NCI-H2227 (cell line): ENCODE measurements around the gene RARA.
"Not testable (repeated sequence)": the region's sequence is repeated elsewhere in the genome, so short reads cannot be mapped to it uniquely, and the experiment has no call there.

Source experiments
- DNase-seq: peaks from one replicate; lab custom pipeline; 2025; ENCODE audit not compliant: unreplicated experiment; lab: John Stamatoyannopoulos, UW

The RARA gene

GRCh38 chr17:40356990-40357881, 48.3 kb downstream of the RARA start:
- no peak for DNase-seq

DNA sequence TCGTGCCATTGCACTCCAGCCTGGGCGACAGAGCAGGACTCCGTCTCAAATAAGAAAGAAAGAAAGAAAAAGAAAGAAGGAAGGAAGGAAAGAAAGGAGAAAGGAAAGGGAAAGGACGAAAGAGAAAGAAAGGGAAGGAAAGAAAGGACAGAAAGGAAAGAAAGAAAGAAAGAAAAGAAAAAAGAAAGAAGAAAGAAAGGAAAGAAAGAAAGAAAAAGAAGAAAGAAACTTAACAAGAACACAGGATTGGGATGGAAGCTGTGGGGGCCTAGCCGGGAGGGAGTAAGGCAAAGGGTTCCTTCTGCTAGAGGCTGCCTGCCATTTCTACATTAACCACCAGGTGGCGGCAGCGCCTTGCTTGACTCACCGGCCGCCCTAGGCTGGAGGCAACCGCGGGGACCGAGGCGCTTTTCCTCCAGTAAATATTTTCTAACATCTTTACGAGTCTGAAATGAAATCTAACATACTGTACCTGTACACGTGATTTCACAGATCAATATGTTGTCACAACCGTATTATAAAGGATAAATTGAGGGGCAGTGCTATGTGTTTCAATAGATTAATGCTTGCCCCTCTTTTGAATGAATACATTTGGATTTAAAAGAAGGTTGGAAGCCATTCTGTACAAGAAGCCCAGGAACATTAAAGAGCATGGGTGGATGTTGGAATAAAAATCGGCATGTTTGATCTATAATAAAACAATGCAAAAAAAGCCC, 49.5 kb downstream of the RARA start:
- peak; percentile 94 for DNase-seq

GRCh38 chr17:40360091-40360490, 51.1 kb downstream of the RARA start:
- DNase-seq = no peak

DNA sequence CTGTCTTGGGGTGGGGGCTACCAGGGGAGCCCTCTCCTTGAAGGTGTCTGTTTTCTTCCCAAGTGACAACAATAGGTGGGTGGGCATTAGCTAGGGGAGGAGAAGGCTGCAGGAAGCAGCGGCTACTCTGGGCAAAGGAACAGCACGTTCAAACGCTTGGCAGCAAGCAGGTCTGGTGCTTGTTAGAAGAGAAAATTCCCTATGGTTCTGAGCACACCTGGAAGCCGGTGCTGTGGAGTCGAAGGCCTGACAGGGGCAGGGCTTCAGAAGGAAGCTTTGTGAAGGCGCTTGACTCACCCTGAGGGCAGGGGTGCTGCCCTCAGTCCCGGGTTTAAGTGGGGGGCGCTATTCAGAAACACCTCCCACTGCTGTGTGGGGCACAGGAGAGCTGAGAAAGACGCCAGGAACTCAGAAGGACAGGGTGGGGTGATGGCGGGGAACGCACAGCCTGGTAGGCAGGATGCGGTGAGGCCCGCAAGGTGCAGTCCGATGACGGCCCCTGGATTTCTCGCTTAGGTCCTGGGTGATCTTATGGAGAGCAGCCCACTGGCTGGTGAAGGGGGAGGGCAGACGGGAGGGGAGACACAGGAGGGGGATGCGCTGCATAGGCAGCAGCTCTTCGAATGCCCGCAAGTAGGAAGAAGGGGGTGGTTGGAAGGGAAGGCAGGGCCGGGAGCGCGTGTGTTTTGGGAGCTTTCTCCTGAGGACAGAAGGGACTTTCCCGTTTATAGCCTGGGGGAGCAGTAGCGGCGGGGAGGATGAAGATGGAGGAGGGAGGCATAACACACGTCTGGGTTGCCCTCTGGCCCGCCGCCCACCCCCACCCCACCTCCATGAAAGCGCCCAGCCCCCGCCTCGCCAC, 52.3 kb downstream of the RARA start:
- no peak for DNase-seq

DNA sequence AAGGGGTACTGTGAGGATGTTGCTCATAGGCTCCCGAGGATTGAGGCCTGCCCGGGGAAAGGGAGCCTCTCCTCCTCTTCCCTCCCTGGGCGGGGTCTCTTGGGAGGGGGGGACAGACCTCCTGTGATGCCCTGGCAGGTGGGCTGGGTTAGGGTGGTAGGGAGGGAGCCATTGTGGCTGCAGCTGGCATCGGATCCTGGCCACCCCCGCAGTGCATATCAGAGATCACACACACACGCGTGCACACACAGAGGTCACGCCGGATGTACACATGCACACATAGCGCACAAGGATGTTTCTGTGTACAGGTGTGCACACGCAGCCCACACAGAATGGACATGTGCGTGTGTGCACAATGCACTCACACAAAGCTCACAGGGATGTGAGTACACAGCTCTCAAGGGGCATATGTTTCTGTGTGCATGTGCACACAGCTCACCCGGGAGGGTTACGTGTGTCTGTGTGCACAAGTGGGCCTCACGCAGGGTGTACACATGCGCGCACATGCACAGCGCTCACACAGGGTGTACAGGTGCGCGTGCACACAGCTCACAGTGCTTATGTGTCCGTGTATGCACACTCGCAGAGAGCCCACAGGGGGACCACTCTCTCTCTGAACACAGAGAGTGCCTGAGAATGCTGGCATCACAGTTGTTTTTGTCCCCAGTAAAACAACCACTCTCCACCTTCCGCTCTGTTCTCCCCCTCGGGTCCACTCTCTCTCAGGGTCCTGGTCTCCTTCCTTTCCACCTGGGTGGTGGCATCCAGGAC, 53.1 kb downstream of the RARA start:
- DNase-seq = peak; percentile 57

DNA sequence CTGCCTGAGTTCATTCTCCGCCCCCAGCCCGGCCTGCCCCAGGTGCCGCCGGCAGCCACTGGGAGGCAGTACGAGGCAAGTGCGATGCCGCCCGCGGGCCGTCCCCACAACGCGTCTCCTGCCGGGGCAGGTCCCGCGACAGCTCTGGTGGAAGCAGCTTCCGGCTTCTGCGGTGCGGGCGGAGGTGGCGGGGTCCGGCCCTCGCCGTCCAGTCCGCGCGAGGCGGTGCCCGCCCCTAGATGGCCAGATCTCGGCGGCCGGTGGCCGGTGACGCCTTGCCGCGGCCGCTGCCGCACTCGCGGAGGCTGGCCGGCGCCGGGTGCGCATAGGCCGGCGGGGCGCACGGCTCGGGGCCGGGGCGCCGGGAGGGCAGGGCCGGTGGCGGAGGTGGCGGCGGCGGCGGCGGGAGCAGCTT, 53.7 kb downstream of the RARA start:
- DNase-seq = peak; percentile 82

- peak; percentile 66 for DNase-seq
Observed at GRCh38 chr17:40363111-40363827, 54.3 kb downstream of the RARA start.

DNA sequence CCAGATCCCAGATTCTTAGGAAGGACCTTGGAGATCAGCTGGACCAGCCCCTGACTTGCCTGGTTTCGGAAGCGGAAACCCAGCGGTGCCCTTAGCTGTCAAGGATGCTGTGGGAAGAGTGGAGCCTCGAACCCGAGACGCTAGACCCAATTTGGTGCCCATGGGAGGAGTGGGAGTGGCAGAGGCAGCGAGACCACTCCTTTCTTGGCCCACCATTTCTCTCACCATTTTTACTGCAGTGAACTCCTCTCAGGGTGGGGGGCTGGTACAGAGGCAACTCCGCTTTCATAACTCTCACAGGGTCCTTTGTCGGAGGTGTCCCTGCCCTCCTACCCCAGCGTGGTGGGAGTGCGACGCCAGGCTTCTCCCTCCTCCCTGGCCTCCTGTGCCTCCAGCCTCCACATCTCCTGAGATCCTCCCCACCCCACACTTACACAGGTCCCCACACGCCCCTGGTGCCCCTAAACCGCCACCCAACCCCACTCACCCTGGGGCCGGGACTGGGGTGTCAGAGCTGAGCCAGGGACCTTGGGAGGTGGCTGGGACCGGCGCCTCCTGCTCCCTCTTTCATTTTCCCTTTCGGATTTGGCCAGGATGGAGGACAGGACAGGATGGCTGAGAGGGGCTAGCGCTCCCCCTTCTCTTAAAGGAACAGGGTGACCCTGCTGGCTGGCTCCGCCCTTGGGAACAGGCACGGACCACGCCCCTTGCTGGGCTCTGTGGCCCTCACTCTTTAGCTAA, 55.3 kb downstream of the RARA start, which contains the start of gene GJD3:
TSS of gene GJD3 (minus strand) at position 617 of the 741 bp plus-strand sequence. CDS start 922 bp downstream, outside the sequence.
- DNase-seq = no peak

DNA sequence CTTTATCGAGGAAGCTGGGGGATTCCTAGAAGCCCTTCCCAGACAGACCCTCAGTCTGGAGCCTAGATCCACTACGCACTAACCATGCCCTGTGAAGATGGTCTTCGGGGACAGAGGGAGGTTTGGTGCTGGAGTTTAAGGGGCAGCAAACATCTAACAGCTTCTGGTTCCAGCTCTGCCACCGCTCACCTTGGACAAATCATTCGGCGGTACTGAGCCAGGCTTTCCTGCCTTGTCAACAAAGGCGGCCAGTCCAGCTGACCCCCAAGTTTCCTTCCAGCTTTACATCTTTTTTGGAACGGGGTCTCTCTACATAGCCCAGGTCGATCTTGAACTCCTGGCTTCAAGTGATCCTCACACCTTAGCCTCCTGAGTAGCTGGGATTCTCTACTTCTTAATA, 55.9 kb downstream of the RARA start:
- no peak for DNase-seq

DNA sequence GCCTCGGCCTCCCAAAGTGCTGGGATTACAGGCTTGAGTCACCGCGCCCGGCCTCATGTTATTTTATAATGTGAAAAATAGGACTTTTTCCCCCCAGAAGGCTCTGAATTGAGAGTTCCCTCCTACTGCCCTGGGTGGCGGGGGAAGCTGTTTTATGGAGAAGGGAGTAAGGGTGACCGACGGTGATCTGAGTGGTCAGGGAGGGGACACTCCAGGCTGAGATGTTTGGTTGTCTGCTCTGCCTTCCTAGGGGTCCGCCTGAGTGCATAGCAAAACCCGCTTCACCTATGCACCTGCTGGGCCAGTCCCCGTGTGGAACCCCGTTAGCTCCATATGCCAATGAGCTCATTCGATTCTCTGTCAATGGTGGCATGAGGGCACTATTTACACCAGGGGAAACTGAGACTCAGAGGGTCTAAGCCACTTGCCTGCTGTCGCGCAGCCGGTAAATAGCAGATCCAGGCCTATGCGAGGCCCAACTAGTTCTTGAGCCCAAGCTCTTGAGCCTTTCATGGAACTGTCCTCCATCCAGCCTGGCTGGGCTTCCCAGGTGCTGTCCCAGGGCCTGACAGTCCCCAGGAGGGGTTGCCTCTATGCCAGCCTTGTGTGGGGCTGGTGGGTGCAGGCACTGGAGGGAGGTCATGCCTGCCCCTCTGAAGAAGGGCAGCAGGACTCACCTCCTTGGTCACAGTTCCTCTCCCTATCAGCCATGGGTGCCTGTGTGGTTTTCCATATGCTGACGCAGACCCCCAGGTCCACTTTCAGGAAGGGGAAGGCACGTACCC, 57.3 kb downstream of the RARA start:
- DNase-seq = no peak

DNA sequence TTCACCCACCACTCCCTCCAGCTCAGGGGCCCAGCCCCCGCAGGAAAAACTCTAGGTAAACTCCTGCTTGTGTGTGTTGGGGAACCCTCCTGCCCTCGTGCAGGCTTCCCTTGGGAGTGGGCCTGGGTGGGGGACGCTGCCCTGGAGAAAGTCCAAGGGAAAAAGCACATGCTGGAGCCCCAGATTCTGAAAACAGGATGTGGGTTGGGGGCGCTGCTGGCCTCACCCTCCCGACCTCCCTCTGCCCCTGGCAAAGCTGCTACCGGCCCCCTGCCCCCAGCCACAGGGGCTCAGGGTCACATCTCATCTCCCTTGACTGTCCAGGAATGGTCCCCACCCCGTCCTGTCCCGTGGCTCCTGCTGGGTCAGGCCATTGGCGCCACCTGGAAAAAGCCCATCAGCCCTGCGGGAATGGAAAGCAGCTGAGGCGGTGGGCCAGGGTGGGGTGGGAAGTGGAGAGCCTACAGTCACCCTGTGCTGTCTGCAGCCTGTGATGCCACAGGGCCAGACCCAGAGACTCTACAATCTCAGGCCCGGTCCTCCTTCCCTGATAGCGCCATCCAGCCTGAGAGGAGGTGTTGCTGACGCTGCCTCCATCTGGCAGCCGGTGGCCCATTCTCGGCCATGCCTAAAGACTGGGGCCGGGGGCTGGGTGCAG, 58.0 kb downstream of the RARA start:
- DNase-seq = no peak

- not testable (repeated sequence) for DNase-seq
Observed at GRCh38 chr17:40367728-40368127, 58.7 kb downstream of the RARA start.

- DNase-seq = no peak
Observed at GRCh38 chr17:40369923-40370322, 60.9 kb downstream of the RARA start.

DNA sequence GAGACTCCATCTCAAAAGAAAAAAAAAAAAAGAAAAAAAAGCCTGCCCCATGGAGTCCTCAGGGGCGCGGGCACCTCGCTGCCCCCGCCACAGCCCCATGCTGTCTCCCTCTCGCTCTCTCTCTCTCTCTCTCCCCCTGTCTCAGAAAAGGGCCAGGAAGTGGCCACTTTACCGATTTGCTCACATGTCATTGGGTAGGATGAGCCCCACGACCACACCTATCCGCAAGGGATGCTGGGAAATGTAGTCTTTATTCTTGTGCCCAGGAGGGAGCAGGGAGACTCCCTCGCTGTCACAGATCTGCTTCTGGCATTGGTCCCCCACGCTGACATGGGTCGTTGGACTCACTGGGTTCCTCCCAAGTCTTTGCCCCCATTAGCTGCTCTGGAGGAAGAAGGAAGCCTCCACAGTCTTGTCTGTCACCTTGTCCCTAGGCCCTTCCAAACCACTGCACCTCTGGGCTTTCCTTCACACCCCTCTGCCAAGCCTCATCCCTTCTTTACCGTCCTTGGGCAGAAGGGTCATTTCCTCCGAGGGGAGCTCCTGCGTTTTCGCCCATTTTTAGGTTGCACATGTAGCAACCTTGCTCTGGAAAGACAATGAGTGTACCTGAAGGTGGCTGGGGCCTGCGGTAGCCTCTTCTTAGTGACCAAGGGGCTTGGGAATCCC, 62.4 kb downstream of the RARA start:
- DNase-seq = peak; percentile 33

- no peak for DNase-seq
Observed at GRCh38 chr17:40372031-40372430, 63.1 kb downstream of the RARA start.

DNA sequence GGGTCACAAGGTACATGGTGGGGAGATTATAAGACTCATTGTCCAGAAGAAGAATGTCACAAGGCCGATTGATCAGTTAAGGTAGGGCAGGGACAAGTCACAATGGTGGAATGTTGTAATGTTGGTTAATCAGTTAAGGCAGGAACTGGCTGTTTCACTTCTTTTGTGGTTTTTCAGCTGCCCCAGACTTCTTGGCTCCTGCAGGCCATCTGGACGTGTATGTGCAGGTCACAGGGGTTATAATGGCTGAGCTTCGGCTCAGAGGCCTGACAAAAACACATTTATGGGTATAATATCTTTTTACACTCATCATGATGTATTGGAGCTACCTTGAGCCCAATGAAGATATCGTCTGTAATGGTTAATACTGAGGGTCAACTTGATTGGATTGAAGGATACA, 63.7 kb downstream of the RARA start:
- not testable (repeated sequence) for DNase-seq

DNA sequence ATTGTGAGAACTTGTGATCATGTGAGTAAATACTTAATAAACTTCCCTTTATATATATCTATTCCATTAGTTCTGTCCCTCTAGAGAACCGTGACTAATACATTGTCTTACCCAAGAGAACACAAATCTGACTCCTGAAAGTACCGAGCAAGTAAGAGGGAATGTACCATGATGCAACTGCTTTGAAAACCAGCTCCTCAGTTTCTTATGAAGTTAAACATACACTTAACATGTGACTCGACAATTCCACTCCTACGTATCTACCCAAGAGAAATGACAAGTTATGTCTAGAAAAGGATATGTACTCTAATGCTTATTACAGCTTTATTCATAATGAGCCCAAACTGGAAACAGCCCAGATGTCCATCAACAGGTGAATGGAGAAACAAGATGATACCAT, 64.3 kb downstream of the RARA start:
- DNase-seq = no peak
